IPS DF 19.7 (cell line): ENCODE measurements around the gene RASAL2.
"Not testable (repeated sequence)": the region's sequence is repeated elsewhere in the genome, so short reads cannot be mapped to it uniquely, and the experiment has no call there.

Source experiments
- DNase-seq: peaks from one replicate; pipeline ENCODE4 v3.0.0-alpha.2; 2013; ENCODE audit warnings: low read depth, low spot score

The RASAL2 gene

GRCh38 chr1:178237121-178237520, 143.2 kb downstream of the RASAL2 start:
- no peak for DNase-seq

- no peak for DNase-seq
These were observed 145.0 kb downstream of the RASAL2 start for GRCh38 chr1:178238722-178239510.

- no peak for DNase-seq
These were observed 147.2 kb downstream of the RASAL2 start for GRCh38 chr1:178241057-178241456.

- DNase-seq, result no peak
These were observed 147.9 kb downstream of the RASAL2 start for GRCh38 chr1:178241837-178242236.

GRCh38 chr1:178243119-178243518, 149.2 kb downstream of the RASAL2 start:
- DNase-seq, result no peak

GRCh38 chr1:178243890-178244289, 150.0 kb downstream of the RASAL2 start:
- no peak for DNase-seq

GRCh38 chr1:178248284-178248683, 154.4 kb downstream of the RASAL2 start:
- not testable (repeated sequence) for DNase-seq

GRCh38 chr1:178253581-178253980, 159.7 kb downstream of the RASAL2 start:
- DNase-seq, result not testable (repeated sequence)

GRCh38 chr1:178254433-178254832, 160.5 kb downstream of the RASAL2 start:
- DNase-seq, result no peak

GRCh38 chr1:178258536-178258935, 164.6 kb downstream of the RASAL2 start:
- DNase-seq, result no peak

GRCh38 chr1:178262120-178262500, 168.2 kb downstream of the RASAL2 start:
- DNase-seq, result no peak

- no peak for DNase-seq
These were observed 169.4 kb downstream of the RASAL2 start for GRCh38 chr1:178263341-178263740.

- no peak for DNase-seq
These were observed 172.2 kb downstream of the RASAL2 start for GRCh38 chr1:178266113-178266512.

- DNase-seq, result peak; percentile 97
These were observed 172.7 kb downstream of the RASAL2 start for GRCh38 chr1:178266619-178267066.

- DNase-seq, result peak; percentile 61
These were observed 173.8 kb downstream of the RASAL2 start for GRCh38 chr1:178267646-178268094.

- no peak for DNase-seq
These were observed 177.6 kb downstream of the RASAL2 start for GRCh38 chr1:178271471-178271870.

- DNase-seq, result no peak
These were observed 180.0 kb downstream of the RASAL2 start for GRCh38 chr1:178273707-178274410.

- DNase-seq, result no peak
These were observed 181.1 kb downstream of the RASAL2 start for GRCh38 chr1:178275049-178275448.

- no peak for DNase-seq
These were observed 181.6 kb downstream of the RASAL2 start for GRCh38 chr1:178275553-178275952.

- DNase-seq, result no peak
These were observed 184.1 kb downstream of the RASAL2 start for GRCh38 chr1:178277793-178278530.

- no peak for DNase-seq
These were observed 185.2 kb downstream of the RASAL2 start for GRCh38 chr1:178278916-178279686.
